Measurements from ENCODE around the gene INSYN2B.

GRCh38 chr5:169911448-169912212 is 68.7 kb downstream of the INSYN2B start:
- TF ChIP-seq E2F6 (IDR thresholded peaks at IDR 0.05) = no peak
- no peak for TF ChIP-seq USF2 (IDR thresholded peaks at IDR 0.05; ENCODE audit: low read length)
